Gastroesophageal sphincter (tissue), 4 donors: ENCODE data around the gene CEP162. TPM values are rescaled to one million over a fixed set of nuclear protein-coding genes. Genes with fewer than 3 reads are reported as not detected.
"Not testable (repeated sequence)": the region's sequence is repeated elsewhere in the genome, so short reads cannot be mapped to it uniquely, and the experiment has no call there.

Experiments used
- ATAC-seq: fragments of 150-250 bp; one replicate; pipeline ENCODE4 v1.9.1; 2016; ENCODE audit warnings: mild to moderate bottlenecking, moderate library complexity
- H3K27ac ChIP-seq, 4 donors: fragments of 200-600 bp; sonication (generic) in 3 of 4; 1 replicate in 3 of 4; 2 replicates in 1 of 4; pipeline ENCODE4 v1.5.1; 2016 to 2019
- H3K27me3 ChIP-seq: fragments of 200-600 bp; sonication (generic); one replicate; pipeline ENCODE4 v1.5.1; 2019
- H3K36me3 ChIP-seq, 2 donors: fragments of 200-600 bp; sonication (generic); one replicate each; pipeline ENCODE4 v1.5.1; 2019; ENCODE audit warnings: control low read depth in 1 of 2
- H3K4me1 ChIP-seq, 3 donors: fragments of 200-600 bp; sonication (generic); 1 replicate in 2 of 3; 2 replicates in 1 of 3; pipeline ENCODE4 v1.5.1; 2016 to 2019; ENCODE audit warnings: control low read depth in 2 of 3
- H3K4me3 ChIP-seq, 2 donors: fragments of 200-600 bp; sonication (generic); one replicate each; pipeline ENCODE4 v1.5.1; 2019; ENCODE audit warnings: mild to moderate bottlenecking in 1 of 2, moderate library complexity in 1 of 2
- H3K9me3 ChIP-seq, 3 donors: fragments of 200-600 bp; sonication (generic); one replicate each; pipeline ENCODE4 v1.5.1; 2017 to 2019; ENCODE audit warnings: control low read depth in 2 of 3
- CTCF ChIP-seq, 4 experiments: fragments of 200-600 bp in 2 of 4; fragments of 450-650 bp in 2 of 4; sonication (generic) in 1 of 4; IDR thresholded peaks; one replicate each; pipeline ENCODE4 v1.5.1; 2017 to 2019; ENCODE audit warnings: antibody characterized with exemption in 4 of 4, mild to moderate bottlenecking in 2 of 4, moderate library complexity in 2 of 4
- EP300 ChIP-seq: sonication (generic); formaldehyde crosslinking; IDR thresholded peaks from one replicate; pipeline ENCODE4 v1.6.1; 2017; ENCODE audit warnings: antibody characterized with exemption, mild to moderate bottlenecking
- POLR2A ChIP-seq, 2 donors: fragments of 450-650 bp; IDR thresholded peaks; one replicate each; pipeline ENCODE4 v1.6.1; 2017; ENCODE audit warnings: antibody characterized with exemption in 2 of 2, mild to moderate bottlenecking in 2 of 2, moderate library complexity in 1 of 2
- POLR2AphosphoS5 ChIP-seq: sonication (generic); formaldehyde crosslinking; IDR thresholded peaks from one replicate; pipeline ENCODE4 v1.6.1; 2017; ENCODE audit warnings: antibody characterized with exemption
- WGBS, 2 donors: methylation state at CpG; one replicate each; pipeline ENCODE4 v1.1.5; 2018; ENCODE audit warnings: low coverage in 1 of 2; 5-methylcytosine and 5-hydroxymethylcytosine counted together
- total RNA-seq, 4 donors: library from RNA; depleted of rRNA; stranded (reverse); fragments of >200 nt; gene quantifications; one replicate each; pipeline ENCODE4 v1.1.0, GENCODE V29; 2016

The CEP162 gene
- total RNA-seq, 4 donors from 2014 or later, result 5.2 to 19.0 (median 9.5) TPM

GRCh38 chr6:84242265-84242664 is 14.8 kb upstream of the CEP162 start:
- no peak overlapping the region for H3K27ac ChIP-seq
- peaks cover 0 to 7% (median 0%) of the 10 kb centered on the region in 3 donors for H3K9me3 ChIP-seq
- TF ChIP-seq EP300 (no peak), POLR2AphosphoS5 (no peak), POLR2A (IDR thresholded peaks at IDR 0.05) (no peak), CTCF (IDR thresholded peaks at IDR 0.05) (no peak)
- H3K27me3 ChIP-seq, result no peaks in the 10 kb centered on the region
- H3K4me3 ChIP-seq, result no peak overlapping the region
- no peaks in the 10 kb centered on the region for H3K4me1 ChIP-seq
- ATAC-seq, result no peak
- H3K36me3 ChIP-seq, result no peaks in the 10 kb centered on the region

DNA sequence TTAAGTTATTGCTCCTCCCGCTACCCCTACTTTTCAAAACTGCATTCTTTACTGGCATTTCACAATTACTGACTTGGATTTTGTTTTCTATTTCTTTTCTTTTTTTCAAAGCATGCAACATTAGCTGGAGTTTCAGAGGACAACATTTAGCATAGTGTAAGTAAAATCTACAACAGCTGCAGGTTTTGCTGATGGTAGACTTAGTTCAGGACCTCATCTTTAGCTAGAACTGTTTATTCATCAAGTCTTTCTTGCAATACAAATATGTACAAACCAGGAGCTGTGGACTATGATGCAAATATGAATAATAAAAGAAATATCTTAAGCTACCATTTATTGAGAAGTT is 728 bp upstream of the CEP162 start:
- H3K4me1 ChIP-seq, result peaks cover 0 to 20% (median 0%) of the 10 kb centered on the region in 3 donors
- peaks cover 7% of the 10 kb centered on the region for H3K27me3 ChIP-seq
- TF ChIP-seq EP300, result no peak
- TF ChIP-seq POLR2AphosphoS5, result no peak
- TF ChIP-seq POLR2A (IDR thresholded peaks at IDR 0.05), result no peak
- TF ChIP-seq CTCF (IDR thresholded peaks at IDR 0.05), result no peak
- H3K9me3 ChIP-seq, result no peaks in the 10 kb centered on the region
- H3K36me3 ChIP-seq, result no peaks in the 10 kb centered on the region
- 0% methylated on average over 1 of the region's 1 CpG for WGBS, 2 donors
- H3K27ac ChIP-seq, result peak overlapping the region in 3 of 4 donors; percentile 75 to 96 (median 92)
- ATAC-seq, result no peak
- H3K4me3 ChIP-seq, result peak overlapping the region; percentile 76 to 92

GRCh38 chr6:84227044-84227433 is 404 bp downstream of the CEP162 start:
- 3 to 4% methylated on average over 4 to 9 of the region's 14 CpGs for WGBS, 2 donors
- Histone ChIP-seq H3K4me3 (peak overlapping the region; percentile 76 to 92), H3K36me3 (no peaks in the 10 kb centered on the region), H3K27me3 (no peaks in the 10 kb centered on the region), H3K27ac (peak overlapping the region; percentile 74 to 96 (median 84)), H3K9me3 (no peaks in the 10 kb centered on the region), H3K4me1 (peaks cover 0 to 20% (median 0%) of the 10 kb centered on the region in 3 donors)
- TF ChIP-seq POLR2AphosphoS5 (no peak), EP300 (no peak), POLR2A (IDR thresholded peaks at IDR 0.05) (no peak), CTCF (IDR thresholded peaks at IDR 0.05) (no peak)
- ATAC-seq, result peak; percentile 4

GRCh38 chr6:84224251-84224650 is 3.2 kb downstream of the CEP162 start:
- Histone ChIP-seq H3K4me1 (peaks cover 0 to 20% (median 0%) of the 10 kb centered on the region in 3 donors), H3K9me3 (no peaks in the 10 kb centered on the region), H3K27me3 (no peaks in the 10 kb centered on the region), H3K4me3 (no peak overlapping the region), H3K36me3 (peaks cover 0 to 4% of the 10 kb centered on the region in 2 donors), H3K27ac (no peak overlapping the region)
- TF ChIP-seq POLR2AphosphoS5 (no peak), POLR2A (IDR thresholded peaks at IDR 0.05) (no peak), EP300 (no peak)
- ATAC-seq, result no peak

DNA sequence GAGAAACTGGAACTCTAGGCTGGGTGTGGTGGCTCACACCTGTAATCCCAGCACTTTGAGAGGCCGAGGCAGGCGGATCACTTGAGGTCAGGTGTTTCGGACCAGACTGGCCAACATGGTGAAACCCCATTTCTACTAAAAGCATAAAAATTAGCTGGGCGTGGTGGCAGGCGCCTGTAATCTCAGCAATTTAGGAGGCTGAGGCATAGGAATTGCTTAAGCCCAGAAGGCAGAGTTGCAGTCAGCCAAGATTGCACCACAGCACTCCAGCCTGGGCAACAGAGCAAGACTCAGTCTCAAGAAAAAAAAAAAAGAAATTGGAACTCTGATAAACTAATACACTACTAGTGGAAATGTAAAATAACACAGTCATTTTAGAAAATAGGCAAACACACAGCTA is 3.8 kb downstream of the CEP162 start:
- not testable (repeated sequence) for H3K27me3 ChIP-seq, H3K4me3 ChIP-seq, H3K27ac ChIP-seq, ATAC-seq, H3K36me3 ChIP-seq, H3K9me3 ChIP-seq
- 90% methylated on average over 3 of the region's 5 CpGs; no CpG with 5 or more reads in 1 of the 2 donors for WGBS, 2 donors
- peaks cover 0 to 20% (median 0%) of the 10 kb centered on the region in 3 donors for H3K4me1 ChIP-seq

GRCh38 chr6:84222426-84222825 is 5.0 kb downstream of the CEP162 start:
- Histone ChIP-seq H3K4me3 (no peak overlapping the region), H3K36me3 (peaks cover 0 to 8% of the 10 kb centered on the region in 2 donors), H3K27ac (no peak overlapping the region), H3K9me3 (no peaks in the 10 kb centered on the region), H3K27me3 (no peaks in the 10 kb centered on the region), H3K4me1 (peaks cover 0 to 16% (median 0%) of the 10 kb centered on the region in 3 donors)
- TF ChIP-seq EP300, result no peak
- no peak for TF ChIP-seq POLR2A (IDR thresholded peaks at IDR 0.05)
- no peak for TF ChIP-seq POLR2AphosphoS5
- no peak for TF ChIP-seq CTCF (IDR thresholded peaks at IDR 0.05)
- no peak for ATAC-seq
- 80 to 86% methylated on average over 1 to 4 of the region's 4 CpGs for WGBS, 2 donors
